CD4-positive, alpha-beta T cell treated with Interleukin-15 for 1 hour (primary cell): Measurements from ENCODE around the gene CUTA.
"Not testable (repeated sequence)": the region's sequence is repeated elsewhere in the genome, so short reads cannot be mapped to it uniquely, and the experiment has no call there.

ENCODE experiments used
- DNase-seq: peaks from one replicate; pipeline ENCODE4 v3.0.0-alpha.2; 2020

CUTA gene

GRCh38 chr6:33398601-33399000, 19.3 kb downstream of the CUTA start:
- not testable (repeated sequence) for DNase-seq

GRCh38 chr6:33397541-33397940, 20.4 kb downstream of the CUTA start:
- no peak for DNase-seq

DNA sequence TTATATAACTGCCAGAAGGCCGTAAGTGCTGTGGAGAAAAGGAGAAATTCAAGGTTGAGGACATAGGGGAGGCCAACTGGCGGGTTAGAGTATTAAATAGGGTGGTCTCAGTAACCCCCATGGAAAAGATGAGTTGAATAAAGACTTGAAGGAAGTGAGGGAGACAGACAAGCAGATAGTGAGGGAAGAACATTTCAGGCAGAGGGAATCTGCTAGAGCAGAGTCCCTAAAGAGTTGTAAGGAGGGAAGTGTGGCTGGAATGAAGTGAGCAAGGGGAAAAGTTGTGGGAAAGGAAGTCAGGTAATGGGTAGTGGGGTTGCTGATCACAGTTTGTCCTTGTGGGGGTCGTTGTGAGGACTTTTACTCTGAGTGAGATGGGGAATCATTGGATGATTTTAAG, 24.9 kb downstream of the CUTA start:
- DNase-seq = no peak

DNA sequence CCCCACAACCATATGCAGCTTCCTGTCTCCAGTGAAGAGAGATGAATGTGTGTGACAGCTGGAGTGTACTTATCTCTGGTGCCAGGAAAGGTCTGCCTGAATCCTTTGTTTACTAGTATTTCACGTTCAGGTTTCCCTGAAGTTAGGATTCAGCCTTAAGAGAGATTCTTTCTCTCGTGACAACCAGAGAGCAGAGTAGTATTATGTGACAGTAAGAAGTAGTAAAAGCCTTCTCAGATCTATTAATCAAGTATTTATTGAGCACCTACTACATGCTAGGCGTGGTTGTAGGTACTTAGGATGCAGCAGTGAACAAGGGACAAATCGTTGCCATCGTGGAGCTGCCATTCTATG, 25.3 kb downstream of the CUTA start:
- DNase-seq = no peak

- no peak for DNase-seq
Observed at GRCh38 chr6:33391922-33392594, 25.8 kb downstream of the CUTA start.

DNA sequence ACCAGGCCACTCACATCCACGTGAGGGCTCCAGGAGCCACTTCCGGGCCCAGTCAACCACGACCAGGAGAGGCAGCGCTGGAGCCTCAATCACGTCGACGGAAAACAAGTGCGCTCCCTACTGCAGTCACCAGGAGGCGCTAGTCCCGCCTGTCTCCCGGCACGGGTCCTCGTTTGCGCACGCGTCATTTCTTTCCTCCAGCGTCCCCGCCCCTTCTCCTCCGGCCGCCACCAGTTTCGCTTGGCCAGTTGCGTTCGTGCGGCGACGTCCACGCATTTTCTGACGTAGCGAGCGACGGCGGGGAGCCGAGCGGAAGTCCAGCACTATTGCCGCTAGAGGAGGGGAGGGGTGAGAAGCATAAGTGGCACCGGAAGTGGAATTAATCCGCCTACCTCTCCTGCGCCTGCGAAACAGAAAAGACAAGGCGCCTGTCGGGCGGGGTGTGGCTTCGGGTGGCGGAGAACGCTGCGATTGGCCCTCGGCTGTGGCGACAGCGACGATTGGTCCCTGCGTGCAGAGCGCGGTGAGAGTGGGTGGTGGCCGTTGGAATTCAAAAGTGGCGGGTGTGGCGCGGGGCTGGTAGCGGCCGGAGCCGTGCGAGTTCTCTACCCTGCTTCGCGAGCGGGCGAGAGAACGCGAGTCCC, 26.5 kb downstream of the CUTA start, which contains the start of gene KIFC1:
TSS of gene KIFC1 (plus strand) at position 546 of the 644 bp plus-strand sequence. CDS start 163 bp downstream, outside the sequence.
- DNase-seq = peak; percentile 100

DNA sequence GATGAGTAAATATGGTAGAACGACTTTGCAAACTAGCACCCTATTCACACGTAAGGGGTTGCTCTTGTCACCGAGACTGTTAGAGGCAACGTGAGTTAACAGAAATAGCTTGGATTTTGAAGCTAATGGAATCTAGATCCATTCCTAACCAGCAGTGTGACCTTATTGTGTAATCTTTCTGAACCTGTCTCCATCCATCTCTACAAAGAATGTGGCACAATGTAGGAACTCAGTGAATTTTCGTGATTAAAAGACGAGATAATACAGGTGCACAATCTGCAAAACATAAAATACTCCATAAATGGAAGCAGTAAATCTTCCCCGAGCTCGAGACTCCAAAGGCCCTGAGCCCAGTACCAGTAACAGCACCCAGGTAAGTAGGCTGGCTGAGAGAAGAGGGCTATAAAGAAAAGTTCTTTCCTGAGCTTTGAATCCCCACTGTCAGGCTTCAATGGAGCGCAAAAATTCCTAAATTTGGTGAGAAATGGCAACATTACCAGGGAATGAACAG, 27.1 kb downstream of the CUTA start:
- no peak for DNase-seq

- DNase-seq = no peak
Observed at GRCh38 chr6:33390173-33390572, 27.7 kb downstream of the CUTA start.

DNA sequence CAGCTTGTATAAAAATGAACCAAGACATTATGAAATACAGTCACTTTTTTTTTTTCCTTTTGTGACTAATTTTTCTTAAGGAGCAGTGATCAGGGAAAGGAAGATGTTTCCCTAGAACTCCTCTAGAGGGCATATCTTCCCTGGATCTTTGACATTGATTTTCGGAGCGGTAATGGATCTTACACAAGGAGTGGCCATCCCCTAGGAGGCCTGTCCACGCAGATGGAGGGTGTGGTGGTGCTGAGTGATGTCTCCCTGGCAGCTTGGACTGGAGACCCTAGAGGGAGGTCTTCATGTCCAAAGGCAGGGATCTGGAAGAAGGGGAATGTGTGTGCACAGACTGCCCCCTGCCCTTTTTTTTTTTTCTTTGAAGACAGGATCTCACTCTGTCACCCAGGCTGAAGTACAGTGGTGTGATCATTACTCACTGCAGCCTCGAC, 33.3 kb downstream of the CUTA start:
- no peak for DNase-seq

DNA sequence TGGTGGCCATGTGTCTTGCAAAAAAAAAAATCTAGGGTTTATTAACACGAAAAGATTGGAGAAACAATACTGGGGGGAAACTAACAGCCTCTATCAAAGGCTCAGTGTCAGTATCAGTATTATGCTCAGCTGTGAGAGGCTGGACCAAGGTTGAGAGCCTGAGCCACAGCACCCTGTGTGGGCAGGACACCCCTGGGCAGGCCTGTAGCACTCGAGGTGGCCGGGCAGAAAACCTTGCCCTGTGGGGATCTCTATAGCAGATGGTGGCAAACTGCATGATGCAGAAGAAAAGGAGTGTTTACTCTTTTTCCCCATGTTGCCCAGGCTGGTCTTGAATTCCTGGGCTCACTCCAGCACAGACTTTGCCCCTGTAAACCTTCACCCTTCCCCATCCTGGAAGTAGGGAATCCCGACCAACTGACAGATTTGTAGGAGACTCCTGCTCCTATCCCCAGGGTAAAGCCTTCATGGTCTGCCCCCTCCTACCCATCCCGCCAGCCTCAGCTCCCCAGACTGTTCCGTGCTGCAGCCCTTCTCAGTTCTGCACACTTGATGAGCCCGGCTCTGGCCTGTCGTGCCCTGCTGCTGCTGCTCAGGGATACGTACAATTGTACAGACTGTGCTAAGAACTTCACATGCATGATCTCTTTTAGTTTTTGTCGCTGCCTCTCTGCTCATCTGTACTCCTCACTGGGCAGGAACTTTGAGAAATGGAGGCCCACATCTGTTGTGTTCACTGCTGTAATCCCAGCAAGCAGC, 34.3 kb downstream of the CUTA start:
- no peak for DNase-seq

GRCh38 chr6:33380272-33380981, 37.5 kb downstream of the CUTA start:
- DNase-seq = no peak

- DNase-seq = not testable (repeated sequence)
Observed at GRCh38 chr6:33379184-33379583, 38.7 kb downstream of the CUTA start.

DNA sequence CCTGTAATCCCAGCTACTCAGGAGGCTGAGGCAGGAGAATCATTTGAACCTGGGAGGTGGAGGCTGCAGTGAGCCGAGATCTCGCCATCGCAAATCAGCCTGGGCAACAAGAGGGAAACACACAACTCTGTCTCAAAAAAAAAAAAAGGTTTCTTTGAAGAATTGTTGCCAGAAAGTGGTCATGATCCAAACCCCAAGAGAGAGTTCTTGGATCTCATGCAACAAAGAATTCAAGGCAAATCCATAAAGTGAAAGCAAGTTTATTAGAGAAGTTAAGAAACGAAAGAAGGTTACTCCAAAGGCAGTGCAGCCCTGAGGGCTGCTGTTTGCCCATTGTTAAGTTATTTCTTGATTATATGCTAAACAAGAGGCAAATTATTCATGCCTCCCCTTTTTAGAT, 40.7 kb downstream of the CUTA start:
- DNase-seq = no peak

DNA sequence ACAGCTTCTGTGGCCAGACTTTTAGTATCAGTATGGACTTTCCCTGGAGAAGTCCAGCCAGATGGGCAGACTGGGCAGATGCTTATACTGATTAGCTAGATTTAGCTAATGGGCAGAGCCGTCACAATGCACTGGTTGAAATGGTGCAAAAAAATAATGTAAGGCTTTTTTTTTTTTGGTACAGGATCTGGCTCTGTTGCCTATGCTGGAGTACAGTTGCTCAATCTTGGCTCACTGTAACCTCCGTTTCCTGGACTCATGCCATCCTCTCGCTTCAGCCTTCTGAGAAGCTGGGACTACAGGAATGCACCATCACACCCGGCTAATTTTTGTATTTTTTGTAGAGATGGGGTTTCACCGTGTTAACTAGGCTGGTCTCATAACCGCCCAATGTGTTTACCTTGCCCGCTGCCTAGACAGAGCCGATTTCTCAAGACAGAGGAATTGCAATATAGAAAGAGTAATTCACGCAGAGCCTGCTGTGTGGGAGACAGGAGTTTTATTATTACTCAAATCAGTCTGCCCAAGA, 42.7 kb downstream of the CUTA start:
- DNase-seq = no peak

- DNase-seq = no peak
Observed at GRCh38 chr6:33373960-33374910, 43.7 kb downstream of the CUTA start.

DNA sequence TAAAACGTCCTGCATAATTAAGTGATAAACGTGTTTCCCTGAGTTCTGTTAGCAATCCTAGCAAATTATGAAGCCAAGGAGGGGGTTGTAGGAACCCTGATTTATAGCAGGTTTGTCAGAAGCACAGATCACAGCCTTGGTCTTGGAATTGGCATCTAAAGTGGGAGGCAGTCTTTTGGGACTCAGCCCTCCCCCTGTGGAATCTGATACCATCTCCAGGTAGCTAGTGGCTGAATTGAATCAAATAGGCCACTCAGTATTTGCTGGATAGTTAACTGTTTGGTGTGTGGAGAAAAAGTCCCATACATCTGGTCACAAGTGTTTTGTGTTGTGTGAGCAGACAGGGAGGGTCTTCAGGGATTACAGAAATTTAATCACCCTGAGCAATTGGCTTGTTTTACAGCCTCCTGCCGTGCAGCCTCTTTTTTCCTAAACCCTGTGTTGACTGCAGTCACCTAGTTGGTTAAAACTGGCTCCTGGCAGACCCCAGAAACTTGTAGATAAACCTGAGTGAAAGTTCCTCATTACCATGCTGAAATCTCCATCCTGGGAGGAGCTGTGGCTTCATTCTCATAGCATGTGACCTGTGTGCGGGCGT, 45.3 kb downstream of the CUTA start:
- no peak for DNase-seq

DNA sequence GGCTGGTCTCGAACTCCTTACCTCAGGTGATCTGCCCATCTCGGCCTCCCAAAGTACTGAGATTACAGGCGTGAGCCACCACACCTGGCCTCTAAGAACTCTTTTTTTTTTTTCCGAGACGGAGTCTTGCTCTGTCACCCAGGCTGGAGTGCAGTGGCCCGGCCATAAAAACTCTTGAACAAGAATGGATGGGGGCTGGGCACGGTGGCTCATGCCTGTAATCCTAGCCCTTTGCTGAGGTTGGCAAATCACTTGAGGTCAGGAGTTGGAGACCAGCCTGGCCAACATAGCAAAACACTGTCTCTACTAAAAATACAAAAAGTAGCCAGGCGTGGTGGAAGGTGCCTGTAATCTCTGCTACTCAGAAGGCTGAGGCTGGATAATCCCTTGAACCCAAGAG, 46.0 kb downstream of the CUTA start:
- DNase-seq = not testable (repeated sequence)

DNA sequence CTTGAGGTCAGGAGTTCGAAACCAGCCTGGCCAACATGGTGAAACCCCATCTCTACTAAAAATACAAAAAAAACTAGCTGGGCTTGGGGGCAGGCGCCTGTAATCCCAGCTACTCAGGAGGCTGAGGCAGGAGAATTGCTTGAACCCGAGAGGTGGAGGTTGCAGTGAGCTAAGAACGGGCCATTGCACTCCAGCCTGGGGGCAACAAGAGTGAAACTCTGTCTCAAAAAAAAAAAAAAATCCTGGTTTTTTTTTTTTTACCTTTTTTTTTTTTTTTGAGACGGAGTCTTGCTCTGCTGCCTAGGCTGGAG, 50.2 kb downstream of the CUTA start:
- not testable (repeated sequence) for DNase-seq

- DNase-seq = no peak
Observed at GRCh38 chr6:33367009-33367714, 50.7 kb downstream of the CUTA start.
